Lower leg skin (tissue), 3 donors: ENCODE measurements around the gene KLRC4.

ENCODE experiments used
- CTCF ChIP-seq, 3 donors: fragments of 450-650 bp; IDR thresholded peaks; one replicate each; pipeline ENCODE4 v1.5.1; 2016; ENCODE audit warnings: antibody characterized with exemption in 3 of 3, mild to moderate bottlenecking in 3 of 3, moderate library complexity in 2 of 3
- POLR2A ChIP-seq, 2 donors: fragments of 450-650 bp; IDR thresholded peaks; one replicate each; pipeline ENCODE4 v1.6.1; 2016 to 2017; ENCODE audit warnings: antibody characterized with exemption in 2 of 2, mild to moderate bottlenecking in 1 of 2, moderate library complexity in 1 of 2

- TF ChIP-seq POLR2A (IDR thresholded peaks at IDR 0.05) (no peak), CTCF (IDR thresholded peaks at IDR 0.05) (no peak)
These were observed 51.4 kb downstream of the KLRC4 start for GRCh38 chr12:10358131-10358530.
